Activated CD4-positive, alpha-beta T cell treated with anti-CD3 and anti-CD28 coated beads for 36 hours (primary cell): ENCODE results near the gene PLCH2. TPM values are rescaled to one million over a fixed set of nuclear protein-coding genes. Genes with fewer than 3 reads are reported as not detected.

Experiments
- ATAC-seq: fragments of 200-7000 bp; cut with Tn5 transposase; one replicate; pipeline ENCODE4 v1.10.0; 2021; ENCODE audit warnings: mild to moderate bottlenecking, moderate library complexity
- CTCF ChIA-PET: fragments of 350-600 bp; sonication (Branson Sonifier 250); formaldehyde crosslinking; loops from one replicate; lab custom pipeline; 2021; ENCODE audit warnings: antibody characterized with exemption; lab: Charles Lee
- POLR2A ChIA-PET: fragments of 350-600 bp; sonication (Branson Sonifier 250); formaldehyde crosslinking; loops from one replicate; lab custom pipeline; 2021; ENCODE audit warnings: antibody characterized with exemption, inconsistent platforms; lab: Charles Lee
- DNase-seq: peaks from one replicate; pipeline ENCODE4 v3.0.0-alpha.2; 2020
- H3K27ac Mint-ChIP-seq: one replicate; pipeline ENCODE4 v1.8.0; 2021; ENCODE audit warnings: mixed read lengths
- H3K27me3 Mint-ChIP-seq: one replicate; pipeline ENCODE4 v1.8.0; 2021; ENCODE audit warnings: mixed read lengths
- H3K36me3 Mint-ChIP-seq: one replicate; pipeline ENCODE4 v1.8.0; 2021; ENCODE audit warnings: low read depth, mixed read lengths
- H3K4me1 Mint-ChIP-seq: one replicate; pipeline ENCODE4 v1.8.0; 2021; ENCODE audit warnings: mixed read lengths
- H3K4me3 Mint-ChIP-seq: one replicate; pipeline ENCODE4 v1.8.0; 2021; ENCODE audit warnings: mild to moderate bottlenecking, moderate library complexity, mixed read lengths
- H3K9me3 Mint-ChIP-seq: one replicate; pipeline ENCODE4 v1.8.0; 2021; ENCODE audit warnings: low read depth, mixed read lengths
- intact Hi-C, 2 experiments: fragments of 100-400 bp; cut with DNase I in 1 of 2; cut with micrococcal nuclease in 1 of 2; formaldehyde crosslinking; loops; one replicate each; pipeline versions ENCODE4 v1.14.2 to v1.15.1; 2022 to 2024; cut with DNase I, micrococcal nuclease
- total RNA-seq, 2 experiments: library from RNA; stranded (reverse); gene quantifications; one replicate each; pipeline ENCODE4 v1.2.3, GENCODE V29; 2021

Gene PLCH2
- 1 to 10 TPM; 5.1 to 6.3 TPM for total RNA-seq

GRCh38 chr1:2476061-2476999, at the start of gene PLCH2:
TSS of gene PLCH2 (plus strand) at chr1:2476289. CDS start at chr1:2476589, 300 bp downstream.
- Mint-ChIP-seq H3K4me3 (no peak within 1 kb of the TSS), H3K27me3 (no peaks in the 10 kb centered on the region), H3K4me1 (no peaks in the 10 kb centered on the region), H3K27ac (no peak within 1 kb of the TSS), H3K9me3 (no peaks in the 10 kb centered on the region), H3K36me3 (no peaks in the 10 kb centered on the region)
- intact Hi-C loops, result no loop called here
- CTCF ChIA-PET, result no interaction called here
- POLR2A ChIA-PET, result no interaction called here
- ATAC-seq (no peak), DNase-seq (no peak)

- peaks cover 5% of the 10 kb centered on the region for H3K9me3 Mint-ChIP-seq
- no peaks in the 10 kb centered on the region for H3K36me3 Mint-ChIP-seq
- intact Hi-C loops, result loop anchor here in 1 of 2 experiments (5.0 kb wide), 1 partner anchor 351 kb away; no protein-coding TSS in a partner anchor
- H3K4me3 Mint-ChIP-seq, result no peak overlapping the region
- no peaks in the 10 kb centered on the region for H3K4me1 Mint-ChIP-seq
- ChIA-PET POLR2A (no interaction called here), CTCF (interaction anchor here (0.6 kb wide), 1 partner anchor 971 kb away, joined by 3 read pairs; no protein-coding TSS in a partner anchor)
- DNase-seq, result no peak
- H3K27me3 Mint-ChIP-seq, result no peaks in the 10 kb centered on the region
- H3K27ac Mint-ChIP-seq, result no peak overlapping the region
- ATAC-seq, result no peak
Measured at GRCh38 chr1:2426540-2426939, 49.5 kb upstream of the PLCH2 start.

GRCh38 chr1:2427051-2427450, 49.0 kb upstream of the PLCH2 start:
- DNase-seq, result no peak
- POLR2A ChIA-PET, result no interaction called here
- H3K9me3 Mint-ChIP-seq, result peaks cover 5% of the 10 kb centered on the region
- CTCF ChIA-PET, result no interaction called here
- no peak for ATAC-seq
- H3K4me1 Mint-ChIP-seq, result no peaks in the 10 kb centered on the region
- no peaks in the 10 kb centered on the region for H3K36me3 Mint-ChIP-seq
- no peak overlapping the region for H3K27ac Mint-ChIP-seq
- H3K4me3 Mint-ChIP-seq, result no peak overlapping the region
- H3K27me3 Mint-ChIP-seq, result no peaks in the 10 kb centered on the region
- intact Hi-C loops, result loop anchor here in 1 of 2 experiments (5.0 kb wide), 1 partner anchor 350 kb away; no protein-coding TSS in a partner anchor

- Mint-ChIP-seq H3K27ac (no peak overlapping the region), H3K27me3 (no peaks in the 10 kb centered on the region), H3K4me3 (no peak overlapping the region), H3K4me1 (no peaks in the 10 kb centered on the region), H3K9me3 (peaks cover 5% of the 10 kb centered on the region), H3K36me3 (no peaks in the 10 kb centered on the region)
- ChIA-PET CTCF (no interaction called here), POLR2A (no interaction called here)
- no peak for ATAC-seq
- intact Hi-C loops, result loop anchor here in 1 of 2 experiments (5.0 kb wide), 1 partner anchor 349 kb away; no protein-coding TSS in a partner anchor
- DNase-seq, result no peak
Measured at GRCh38 chr1:2427976-2428375, 48.1 kb upstream of the PLCH2 start.

GRCh38 chr1:2428490-2428889, 47.6 kb upstream of the PLCH2 start:
- Mint-ChIP-seq H3K4me1 (no peaks in the 10 kb centered on the region), H3K9me3 (peaks cover 2% of the 10 kb centered on the region), H3K27me3 (no peaks in the 10 kb centered on the region), H3K36me3 (no peaks in the 10 kb centered on the region), H3K4me3 (no peak overlapping the region), H3K27ac (no peak overlapping the region)
- ATAC-seq, result no peak
- DNase-seq, result no peak
- POLR2A ChIA-PET, result no interaction called here
- CTCF ChIA-PET, result no interaction called here
- intact Hi-C loops, result loop anchor here in 1 of 2 experiments (5.0 kb wide), 1 partner anchor 349 kb away; no protein-coding TSS in a partner anchor

GRCh38 chr1:2429780-2430591, 46.1 kb upstream of the PLCH2 start:
- peak; percentile 44 for ATAC-seq
- Mint-ChIP-seq H3K4me1 (no peaks in the 10 kb centered on the region), H3K27me3 (no peaks in the 10 kb centered on the region), H3K9me3 (peaks cover 2% of the 10 kb centered on the region), H3K36me3 (no peaks in the 10 kb centered on the region), H3K4me3 (no peak overlapping the region), H3K27ac (no peak overlapping the region)
- ChIA-PET CTCF (interaction anchor here (0.6 to 1.1 kb wide), 4 partner anchors 33 to 255 kb away, joined by 3 to 4 read pairs (median 3); no protein-coding TSS in a partner anchor), POLR2A (interaction anchor here (0.6 kb wide), 1 partner anchor 141 kb away, joined by 3 read pairs; no protein-coding TSS in a partner anchor)
- DNase-seq, result peak; percentile 61
- intact Hi-C loops, result loop anchor here in 1 of 2 experiments (5.0 kb wide), 1 partner anchor 347 kb away; no protein-coding TSS in a partner anchor

- Mint-ChIP-seq H3K4me3 (no peak overlapping the region), H3K27me3 (no peaks in the 10 kb centered on the region), H3K9me3 (peaks cover 2% of the 10 kb centered on the region), H3K36me3 (no peaks in the 10 kb centered on the region), H3K27ac (no peak overlapping the region), H3K4me1 (no peaks in the 10 kb centered on the region)
- intact Hi-C loops, result no loop called here
- POLR2A ChIA-PET, result interaction anchor here (0.6 to 0.7 kb wide), 2 partner anchors 96 to 140 kb away, joined by 3 read pairs; partner anchors contain the start of gene PANK4
- DNase-seq (no peak), ATAC-seq (no peak)
- CTCF ChIA-PET, result interaction anchor here (1.1 kb wide), 2 partner anchors 12 to 256 kb away, joined by 3 read pairs; no protein-coding TSS in a partner anchor
Measured at GRCh38 chr1:2430592-2430973, 45.5 kb upstream of the PLCH2 start.

GRCh38 chr1:2431103-2431502, 45.0 kb upstream of the PLCH2 start:
- H3K9me3 Mint-ChIP-seq, result peaks cover 2% of the 10 kb centered on the region
- intact Hi-C loops, result no loop called here
- POLR2A ChIA-PET, result interaction anchor here (0.6 to 0.7 kb wide), 2 partner anchors 95 to 206 kb away, joined by 3 to 4 read pairs; partner anchors contain the start of gene PANK4
- H3K36me3 Mint-ChIP-seq, result no peaks in the 10 kb centered on the region
- CTCF ChIA-PET, result interaction anchor here (1.1 kb wide), 2 partner anchors 11 to 257 kb away, joined by 3 read pairs; no protein-coding TSS in a partner anchor
- DNase-seq (no peak), ATAC-seq (no peak)
- H3K27ac Mint-ChIP-seq, result no peak overlapping the region
- H3K4me3 Mint-ChIP-seq, result no peak overlapping the region
- no peaks in the 10 kb centered on the region for H3K4me1 Mint-ChIP-seq
- H3K27me3 Mint-ChIP-seq, result no peaks in the 10 kb centered on the region

GRCh38 chr1:2431518-2431917, 44.6 kb upstream of the PLCH2 start:
- DNase-seq, result no peak
- Mint-ChIP-seq H3K4me1 (no peaks in the 10 kb centered on the region), H3K36me3 (no peaks in the 10 kb centered on the region), H3K27me3 (no peaks in the 10 kb centered on the region), H3K27ac (no peak overlapping the region), H3K9me3 (peaks cover 2% of the 10 kb centered on the region), H3K4me3 (no peak overlapping the region)
- POLR2A ChIA-PET, result interaction anchor here (0.6 kb wide), 1 partner anchor 206 kb away, joined by 4 read pairs; no protein-coding TSS in a partner anchor
- ATAC-seq, result no peak
- CTCF ChIA-PET, result interaction anchor here (1.1 kb wide), 2 partner anchors 11 to 257 kb away, joined by 3 read pairs; no protein-coding TSS in a partner anchor
- intact Hi-C loops, result no loop called here

GRCh38 chr1:2432441-2432844, 43.6 kb upstream of the PLCH2 start:
- H3K4me3 Mint-ChIP-seq, result no peak overlapping the region
- no peaks in the 10 kb centered on the region for H3K4me1 Mint-ChIP-seq
- DNase-seq (no peak), ATAC-seq (no peak)
- peaks cover 2% of the 10 kb centered on the region for H3K9me3 Mint-ChIP-seq
- H3K27ac Mint-ChIP-seq, result no peak overlapping the region
- ChIA-PET CTCF (no interaction called here), POLR2A (no interaction called here)
- no peaks in the 10 kb centered on the region for H3K27me3 Mint-ChIP-seq
- intact Hi-C loops, result no loop called here
- H3K36me3 Mint-ChIP-seq, result no peaks in the 10 kb centered on the region

- no peak overlapping the region for H3K27ac Mint-ChIP-seq
- POLR2A ChIA-PET, result no interaction called here
- no peaks in the 10 kb centered on the region for H3K4me1 Mint-ChIP-seq
- no peak for DNase-seq
- H3K4me3 Mint-ChIP-seq, result no peak overlapping the region
- CTCF ChIA-PET, result no interaction called here
- no peak for ATAC-seq
- H3K36me3 Mint-ChIP-seq, result no peaks in the 10 kb centered on the region
- H3K27me3 Mint-ChIP-seq, result no peaks in the 10 kb centered on the region
- peaks cover 2% of the 10 kb centered on the region for H3K9me3 Mint-ChIP-seq
- intact Hi-C loops, result no loop called here
Measured at GRCh38 chr1:2433196-2433595, 42.9 kb upstream of the PLCH2 start.
